ENCODE results near the gene ADK. TPM values are rescaled to one million over a fixed set of nuclear protein-coding genes. Genes with fewer than 3 reads are reported as not detected.

ADK gene
- total RNA-seq, 4 donors from 2014 or later = 42.3 to 46.3 (median 42.9) TPM

GRCh38 chr10:74643596-74643975, 492.6 kb downstream of the ADK start:
- intact Hi-C loops (cut with DNase I; ENCODE audit: low total_unique reads) = no loop called here
- TF ChIP-seq CTCF (IDR thresholded peaks at IDR 0.05) (no peak), POLR2A (IDR thresholded peaks at IDR 0.05) (no peak)
- no peak overlapping the region for H3K4me3 ChIP-seq (ENCODE audit: low read depth, poor library complexity, severe bottlenecking)
- no peak for DNase-seq (ENCODE audit: low spot score in 2 of 2)

- 93 to 99% methylated on average over 2 of the region's 2 CpGs for WGBS, 2 donors
Measured at GRCh38 chr10:74644738-74645137, 493.7 kb downstream of the ADK start.

GRCh38 chr10:74645692-74646091, 494.7 kb downstream of the ADK start:
- WGBS, 2 donors = 90 to 91% methylated on average over 3 of the region's 3 CpGs
- intact Hi-C loops (cut with DNase I; ENCODE audit: low total_unique reads) = no loop called here
- no peak overlapping the region for H3K4me3 ChIP-seq (ENCODE audit: low read depth, poor library complexity, severe bottlenecking)
- TF ChIP-seq CTCF (IDR thresholded peaks at IDR 0.05) = no peak
- TF ChIP-seq POLR2A (IDR thresholded peaks at IDR 0.05) = no peak
- DNase-seq (ENCODE audit: low spot score in 2 of 2) = no peak

More at GRCh38 chr10:74644738-74645137, 493.7 kb downstream of the ADK start:
- no peak for DNase-seq (ENCODE audit: low spot score in 2 of 2)
- TF ChIP-seq POLR2A (IDR thresholded peaks at IDR 0.05) = no peak
- no peak for TF ChIP-seq CTCF (IDR thresholded peaks at IDR 0.05)
- H3K4me3 ChIP-seq (ENCODE audit: low read depth, poor library complexity, severe bottlenecking) = no peak overlapping the region
- intact Hi-C loops (cut with DNase I; ENCODE audit: low total_unique reads) = no loop called here

- H3K4me3 ChIP-seq (ENCODE audit: low read depth, poor library complexity, severe bottlenecking) = no peak overlapping the region
- TF ChIP-seq CTCF (IDR thresholded peaks at IDR 0.05) (no peak), POLR2A (IDR thresholded peaks at IDR 0.05) (no peak)
- intact Hi-C loops (cut with DNase I; ENCODE audit: low total_unique reads) = no loop called here
- no peak for DNase-seq (ENCODE audit: low spot score in 2 of 2)
- 97 to 100% methylated on average over 1 of the region's 1 CpG for WGBS, 2 donors
Measured at GRCh38 chr10:74650613-74651012, 499.6 kb downstream of the ADK start.

GRCh38 chr10:74651565-74651964, 500.5 kb downstream of the ADK start:
- H3K4me3 ChIP-seq (ENCODE audit: low read depth, poor library complexity, severe bottlenecking) = no peak overlapping the region
- DNase-seq (ENCODE audit: low spot score in 2 of 2) = no peak
- intact Hi-C loops (cut with DNase I; ENCODE audit: low total_unique reads) = no loop called here
- no peak for TF ChIP-seq CTCF (IDR thresholded peaks at IDR 0.05)
- no peak for TF ChIP-seq POLR2A (IDR thresholded peaks at IDR 0.05)

- DNase-seq (ENCODE audit: low spot score in 2 of 2) = no peak
- TF ChIP-seq CTCF (IDR thresholded peaks at IDR 0.05) (no peak), POLR2A (IDR thresholded peaks at IDR 0.05) (no peak)
- H3K4me3 ChIP-seq (ENCODE audit: low read depth, poor library complexity, severe bottlenecking) = no peak overlapping the region
- intact Hi-C loops (cut with DNase I; ENCODE audit: low total_unique reads) = no loop called here
- 97 to 98% methylated on average over 7 of the region's 7 CpGs for WGBS, 2 donors
Measured at GRCh38 chr10:74652664-74653063, 501.6 kb downstream of the ADK start.

Data from lower leg skin (tissue), 4 donors.